DMS 273 treated with DMSO at 0.1 percent for 48 hours (cell line): ENCODE data around the gene ECM2.

Source experiments
- DNase-seq: peaks from one replicate; lab custom pipeline; 2025; lab: John Stamatoyannopoulos, UW

ECM2 gene

DNA sequence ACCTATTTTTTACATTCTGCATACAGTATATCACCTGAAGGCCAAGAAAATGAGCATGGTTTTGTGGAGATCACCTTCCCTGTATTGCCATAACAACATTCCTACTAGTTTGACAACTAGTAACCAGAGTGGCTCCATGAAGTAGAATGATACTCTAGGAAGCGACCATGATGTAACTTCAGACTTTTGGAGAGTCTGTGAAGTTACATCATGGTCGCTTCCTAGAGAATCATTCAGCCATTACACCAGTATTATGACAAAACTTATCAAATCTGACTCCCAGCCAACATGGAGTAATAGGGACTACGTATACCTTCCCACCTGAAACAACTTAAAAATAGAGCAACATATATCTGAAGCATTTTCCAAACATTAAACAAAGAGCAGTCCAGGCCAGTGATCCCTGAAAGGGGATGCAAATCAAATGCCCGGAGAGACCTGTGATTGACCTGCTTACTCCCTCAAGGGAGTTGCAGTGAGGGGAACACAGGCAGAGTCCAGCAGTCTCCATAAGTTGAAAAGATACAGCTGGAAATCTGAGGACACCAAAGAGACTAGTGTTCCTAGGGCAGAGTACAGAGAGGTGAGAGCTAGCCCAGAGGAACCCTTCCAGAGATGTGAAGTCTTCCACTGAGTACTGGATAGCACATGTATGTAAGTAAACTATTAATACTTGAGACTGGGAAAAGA is 7.8 kb downstream of the ECM2 start:
- no peak for DNase-seq

DNA sequence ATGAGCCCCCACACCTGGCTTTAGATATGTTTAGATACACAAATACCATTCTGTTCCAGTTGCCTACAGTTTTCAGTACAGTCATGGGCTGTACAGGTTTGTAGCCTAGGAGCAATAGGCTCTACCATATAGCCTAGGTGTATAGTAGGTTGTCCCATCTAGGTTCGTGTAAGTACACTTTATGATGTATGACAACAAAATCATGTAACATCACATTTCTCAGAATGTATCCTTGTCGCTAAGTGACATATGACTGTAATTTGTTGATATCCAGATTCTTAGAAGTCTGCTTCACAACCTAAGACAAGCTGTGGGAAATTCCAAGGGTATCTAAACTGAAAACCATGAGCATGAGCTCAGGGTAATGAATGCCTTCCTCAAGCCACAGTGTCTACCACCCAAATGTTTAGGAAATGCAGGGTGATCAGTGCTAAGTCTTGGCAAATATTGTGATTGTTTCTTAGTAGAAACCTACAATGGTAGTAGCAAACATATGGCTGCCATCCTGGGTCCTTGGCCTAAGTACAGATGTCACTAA is 8.4 kb downstream of the ECM2 start:
- no peak for DNase-seq

DNA sequence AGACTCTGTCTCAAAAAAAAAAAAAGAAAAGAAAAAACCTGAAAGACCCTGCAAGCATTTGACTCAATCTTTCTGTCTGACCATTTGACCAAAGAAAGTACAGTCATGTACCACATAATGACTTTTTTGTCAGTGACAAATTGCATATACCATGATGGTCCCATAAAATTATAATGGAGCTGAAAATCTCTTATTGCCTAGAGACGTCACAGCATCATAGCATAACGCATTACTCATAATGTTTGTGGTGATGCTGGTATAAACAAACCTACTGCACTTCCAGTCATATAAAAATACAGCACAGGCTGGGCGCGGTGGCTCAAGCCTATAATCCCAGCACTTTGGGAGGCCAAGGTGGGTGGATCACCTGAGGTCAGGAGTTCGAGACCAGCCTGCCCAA is 10.5 kb downstream of the ECM2 start:
- no peak for DNase-seq

DNA sequence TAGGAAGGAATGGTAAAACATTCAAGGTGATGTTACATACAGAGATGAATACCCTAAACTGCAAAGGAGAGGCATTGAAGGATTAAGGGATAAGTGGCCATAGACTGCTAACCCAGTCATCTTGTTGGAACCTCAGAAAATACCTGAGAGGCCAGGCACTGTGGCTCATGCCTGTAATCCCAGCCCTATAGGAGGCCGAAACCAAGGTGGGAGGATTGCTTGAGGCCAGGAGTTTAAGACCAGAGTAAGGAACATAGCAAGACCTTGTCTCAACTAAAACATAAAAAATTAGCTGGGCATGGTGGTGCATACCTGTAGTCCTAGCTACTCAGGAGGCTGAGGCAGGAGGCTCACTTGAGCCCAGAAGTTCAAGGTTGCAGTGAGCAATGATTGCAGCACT is 10.9 kb downstream of the ECM2 start:
- no peak for DNase-seq

DNA sequence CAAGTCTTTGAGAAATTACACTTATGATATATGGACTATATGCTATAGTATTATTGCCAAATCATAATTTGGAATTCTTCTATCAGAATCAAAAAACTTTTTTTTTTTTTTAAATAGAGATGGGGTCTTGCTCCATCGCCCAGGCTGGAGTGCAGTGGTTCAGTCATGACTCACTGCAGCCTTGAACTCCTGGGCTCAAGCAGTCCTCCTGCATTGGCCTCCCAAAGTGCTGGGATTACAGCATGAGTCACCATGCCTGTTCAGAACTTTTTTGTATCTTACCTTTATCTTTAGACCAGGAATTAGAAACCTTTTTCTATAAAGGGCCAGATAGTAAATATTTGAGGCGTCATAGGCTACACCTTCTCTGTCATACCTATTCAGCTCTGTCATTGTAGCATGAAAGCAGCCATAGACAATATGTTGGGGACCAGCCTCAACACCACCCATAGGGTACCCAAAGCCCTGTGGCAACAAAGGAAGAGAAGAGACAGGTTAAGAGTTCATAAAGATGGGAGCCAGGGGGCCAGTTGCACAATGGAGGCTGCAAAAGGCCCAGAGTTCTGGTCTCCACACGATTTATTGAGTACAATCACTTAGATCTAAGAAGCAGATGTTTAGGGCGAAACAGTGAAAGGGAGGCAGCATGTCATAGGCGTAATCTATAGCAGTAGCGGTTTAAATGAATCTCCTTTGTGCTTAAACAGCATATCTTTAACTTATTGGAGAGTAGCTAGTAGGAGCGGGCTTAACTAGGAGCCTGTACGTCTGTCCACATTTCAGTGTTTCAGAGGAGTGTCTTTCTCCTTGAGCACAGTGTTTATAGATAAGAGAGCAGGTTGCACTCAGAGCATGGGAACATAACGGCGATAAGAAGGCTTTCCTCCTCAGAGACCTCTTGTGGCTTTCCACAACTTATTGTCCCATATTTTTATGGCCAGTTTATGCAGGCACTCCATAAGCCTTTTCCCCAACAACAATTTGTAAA is 12.5 kb downstream of the ECM2 start:
- DNase-seq, result no peak

DNA sequence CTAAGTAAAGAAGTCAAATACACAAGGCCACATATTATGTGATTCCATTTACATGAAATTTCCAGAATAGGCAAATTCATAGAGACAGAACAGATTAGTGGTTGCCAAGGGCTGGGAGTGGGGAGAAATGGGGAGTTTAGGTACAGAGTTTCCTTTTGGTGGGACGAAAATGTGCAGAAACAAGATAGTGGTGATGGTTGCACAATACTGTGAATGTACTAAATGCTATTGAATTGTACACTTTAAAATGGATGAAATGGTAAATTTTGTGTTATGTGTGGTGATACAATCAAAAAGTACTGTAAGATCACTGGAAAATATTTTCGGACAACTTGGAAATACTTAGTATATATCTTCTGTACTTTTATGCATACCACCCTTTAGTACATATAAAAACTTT is 15.0 kb downstream of the ECM2 start:
- no peak for DNase-seq

DNA sequence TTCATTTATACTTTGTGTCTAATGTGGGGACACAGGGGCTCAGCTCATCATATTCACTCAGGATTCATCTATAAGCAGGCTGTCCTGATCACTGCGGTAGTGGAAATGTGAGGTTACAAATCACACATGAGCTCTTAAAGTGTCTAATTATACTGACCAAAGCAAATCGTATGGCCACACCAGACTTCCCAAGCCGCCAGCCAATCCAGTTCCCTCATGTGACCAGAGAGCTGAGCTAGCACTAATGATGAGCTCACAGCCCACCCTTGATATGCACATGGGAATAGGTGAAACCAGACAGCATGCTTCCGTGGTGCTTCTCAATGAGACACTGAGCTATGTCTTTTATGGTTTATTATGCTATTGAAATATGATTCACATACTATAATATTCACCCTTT is 17.6 kb downstream of the ECM2 start:
- DNase-seq, result no peak

DNA sequence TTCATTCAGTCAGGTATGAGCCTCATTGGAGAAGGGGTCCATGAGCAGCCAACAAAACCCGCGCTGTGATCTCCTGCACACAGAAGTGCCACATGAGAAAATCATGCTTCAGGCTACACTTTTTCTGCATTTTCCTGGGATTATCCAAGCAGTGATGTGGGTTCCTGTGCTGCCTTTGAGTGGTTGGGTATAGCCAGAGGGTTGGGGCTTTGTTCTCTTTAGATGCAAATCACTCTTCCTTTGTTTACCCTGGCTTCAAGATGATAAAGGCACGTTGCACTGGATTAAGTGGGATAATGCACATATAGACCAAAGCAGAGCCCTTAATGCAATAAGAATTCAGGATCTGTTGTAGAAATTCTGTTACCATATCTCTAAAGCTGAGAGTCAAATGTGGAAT is 18.7 kb downstream of the ECM2 start:
- no peak for DNase-seq

DNA sequence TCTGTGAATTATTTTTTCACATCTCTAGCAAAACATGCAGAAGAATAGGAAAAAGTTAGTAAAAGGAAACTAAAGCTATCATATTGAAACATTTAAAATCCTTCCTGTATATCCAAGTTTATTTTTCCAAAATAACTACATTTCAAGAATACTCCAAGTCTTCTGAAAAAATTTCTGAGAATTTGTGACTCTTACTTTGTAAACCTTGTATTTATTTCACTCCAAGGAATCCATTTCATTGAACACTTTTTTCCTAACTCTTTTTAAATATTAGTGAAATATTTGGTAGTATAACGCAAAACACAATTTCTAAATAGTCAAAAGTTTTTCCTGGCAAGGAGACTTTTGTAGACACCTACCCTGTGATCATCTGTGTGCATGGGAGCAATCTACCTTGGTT is 19.3 kb downstream of the ECM2 start:
- no peak for DNase-seq

DNA sequence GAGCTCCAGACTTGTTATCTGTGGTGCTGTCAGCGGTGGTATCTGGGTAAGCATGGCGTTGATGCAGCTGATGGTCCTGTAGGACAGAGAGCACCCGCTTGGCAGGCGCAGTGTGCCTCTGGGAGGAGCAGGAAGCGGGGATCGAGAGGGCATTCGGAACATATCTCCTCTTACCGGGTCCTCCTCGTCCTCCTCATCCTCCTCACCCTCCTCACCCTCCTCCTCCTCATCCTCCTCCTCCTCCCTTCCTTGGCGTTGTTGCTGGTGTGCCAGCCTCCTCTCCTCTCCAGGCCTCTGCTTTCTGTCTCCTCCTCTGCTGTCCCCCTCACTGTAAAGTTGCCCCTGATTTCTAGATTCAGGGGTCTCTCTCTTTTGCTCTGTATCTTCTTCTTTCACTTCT is 21.2 kb downstream of the ECM2 start:
- DNase-seq, result no peak

DNA sequence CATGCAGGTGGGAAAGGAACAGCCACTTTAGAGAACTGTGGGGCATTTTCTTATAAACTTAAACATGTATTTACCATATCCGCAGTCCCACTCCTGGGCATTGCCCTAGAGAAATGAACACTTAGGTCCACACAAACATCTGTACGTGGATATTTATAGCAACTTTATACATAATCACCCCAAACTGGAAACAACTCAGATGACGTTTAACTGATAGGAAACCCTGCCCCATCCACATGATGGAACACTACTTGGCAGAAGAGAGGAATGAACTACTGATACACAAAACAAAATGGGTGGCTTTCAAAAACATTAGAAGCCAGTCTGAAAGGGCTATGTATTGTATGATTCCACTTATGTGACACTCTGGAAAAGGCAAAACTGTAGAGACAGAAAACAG is 22.4 kb downstream of the ECM2 start:
- no peak for DNase-seq

DNA sequence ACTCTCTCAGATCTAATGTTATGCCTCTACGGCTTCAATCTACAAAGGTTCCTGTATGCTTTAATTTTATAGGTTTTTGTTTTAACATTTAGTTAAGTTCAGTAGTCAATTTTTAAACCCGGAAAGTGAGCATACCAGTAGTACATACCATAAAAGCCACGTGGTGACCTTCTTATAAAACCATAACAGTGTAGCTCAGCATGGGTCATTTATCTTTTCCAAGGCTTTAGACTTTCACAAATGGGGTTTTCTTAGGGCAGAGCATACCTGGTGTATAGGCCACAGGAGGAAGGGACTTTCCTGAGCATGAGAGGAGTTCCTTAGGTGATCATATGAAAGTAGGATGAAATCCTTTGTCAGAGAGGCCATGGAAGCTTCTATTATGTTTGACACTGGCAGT is 23.2 kb downstream of the ECM2 start:
- no peak for DNase-seq

DNA sequence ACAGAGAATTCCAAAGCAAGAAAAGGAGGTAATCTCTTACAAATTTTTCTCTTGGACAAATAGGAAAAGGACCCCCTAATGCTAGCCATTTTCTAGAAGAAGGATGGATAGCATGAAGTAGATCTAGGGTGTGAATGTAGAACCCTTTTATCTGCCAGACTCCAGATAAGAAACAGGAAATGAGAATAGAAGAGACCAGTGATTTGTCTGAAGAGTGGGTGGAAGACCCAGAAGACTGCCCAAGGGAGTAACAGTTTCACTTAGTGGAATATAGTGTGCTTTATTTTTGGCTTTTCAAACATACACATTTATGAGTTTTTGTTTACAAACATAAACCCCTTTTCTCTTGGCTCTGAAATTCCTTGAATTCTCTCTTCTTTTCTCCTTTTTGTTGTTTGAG is 25.0 kb downstream of the ECM2 start:
- DNase-seq, result no peak

DNA sequence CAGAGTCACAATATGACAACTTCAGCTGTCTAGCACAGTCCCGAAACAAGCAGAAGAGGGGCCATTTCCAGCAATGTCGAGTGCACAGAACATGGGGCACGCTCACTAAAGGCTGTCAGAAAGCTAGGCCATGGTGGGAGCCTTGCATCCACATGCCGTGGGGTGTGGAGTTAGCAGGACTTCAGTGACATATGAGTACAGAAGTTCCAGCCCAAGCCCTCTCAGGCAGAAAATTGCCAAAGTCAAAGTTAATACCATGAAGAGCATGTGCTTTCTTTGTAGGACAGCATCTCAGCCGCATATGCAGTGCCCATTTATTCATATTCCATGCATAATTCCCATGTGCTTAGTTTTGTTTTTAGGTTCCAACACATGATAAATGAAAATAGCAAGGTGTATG is 26.7 kb downstream of the ECM2 start:
- no peak for DNase-seq

DNA sequence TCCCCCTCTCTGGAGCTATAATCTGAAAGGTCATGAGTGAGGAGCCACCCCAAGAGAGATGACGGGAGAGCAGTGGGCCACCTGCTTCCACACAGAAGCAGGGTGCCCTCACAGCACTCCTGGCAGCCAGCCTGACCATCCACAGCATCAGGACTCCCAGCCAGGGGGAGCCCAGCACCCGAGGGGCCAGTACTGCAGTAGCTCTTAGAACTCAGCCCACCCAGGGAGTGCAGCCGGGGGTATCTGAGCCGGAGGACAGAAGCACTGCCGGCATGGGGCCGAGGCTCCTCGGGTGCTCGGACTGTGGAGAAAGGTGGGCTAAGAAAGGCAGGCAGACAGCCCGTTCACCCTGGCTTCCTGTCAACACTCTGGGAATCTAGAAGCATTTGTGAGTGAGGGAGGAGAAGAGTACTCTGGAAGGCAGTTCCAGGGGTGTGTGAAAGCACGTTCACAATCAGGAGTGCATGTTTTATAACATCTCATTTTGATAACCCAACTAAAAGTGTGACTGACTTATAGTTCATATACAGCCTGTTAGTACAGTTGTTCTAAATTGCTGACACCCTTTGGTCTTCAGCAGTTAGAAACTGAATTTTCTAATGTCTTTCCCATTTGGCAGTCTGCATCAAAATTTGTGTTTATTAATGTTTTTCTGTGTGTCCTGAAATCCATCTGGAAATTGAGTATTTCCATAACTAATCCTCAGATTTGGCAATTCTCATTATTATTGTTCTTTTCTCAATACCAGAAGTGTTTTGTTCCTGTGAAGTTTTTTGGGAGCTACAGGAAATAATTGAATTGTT is 27.6 kb downstream of the ECM2 start:
- DNase-seq, result no peak

DNA sequence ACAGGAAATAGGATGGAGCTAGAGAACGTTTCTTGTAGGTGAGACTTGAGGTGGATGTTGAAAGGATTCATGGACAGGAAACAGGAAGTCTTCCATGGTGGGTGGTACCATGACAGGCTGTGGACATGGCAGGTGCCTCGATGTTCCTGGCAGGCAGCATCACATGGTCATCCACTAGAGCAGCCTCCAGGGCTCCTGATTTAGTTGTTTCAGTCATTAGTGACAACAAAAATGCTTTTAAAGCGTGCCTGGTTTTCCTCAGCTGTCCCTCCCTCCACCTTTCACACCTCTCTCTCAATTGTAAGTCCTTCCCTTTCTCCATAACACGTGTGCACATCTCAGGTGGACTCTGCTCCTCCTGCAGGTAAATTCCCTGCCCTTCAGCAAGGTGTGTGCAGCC is 28.3 kb downstream of the ECM2 start:
- DNase-seq, result no peak

DNA sequence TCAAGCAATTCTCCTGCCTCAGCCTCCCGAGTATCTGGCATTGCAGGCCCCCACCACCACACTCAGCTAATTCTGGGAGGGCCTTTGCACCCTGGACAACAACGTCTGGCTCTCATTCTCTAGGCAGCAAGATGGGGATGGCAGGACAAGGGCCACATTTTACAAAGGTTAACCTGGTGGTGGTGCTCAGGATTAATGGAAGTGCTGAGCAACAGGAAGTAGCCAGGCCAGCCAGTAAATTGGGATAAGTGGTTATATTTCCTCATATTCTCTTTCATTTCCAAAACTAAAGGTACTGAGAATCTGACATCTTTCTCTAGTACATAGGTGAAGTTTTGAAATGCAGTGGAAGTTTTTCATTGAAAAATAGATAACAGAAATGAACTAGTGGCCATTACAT is 28.8 kb downstream of the ECM2 start:
- DNase-seq, result no peak

DNA sequence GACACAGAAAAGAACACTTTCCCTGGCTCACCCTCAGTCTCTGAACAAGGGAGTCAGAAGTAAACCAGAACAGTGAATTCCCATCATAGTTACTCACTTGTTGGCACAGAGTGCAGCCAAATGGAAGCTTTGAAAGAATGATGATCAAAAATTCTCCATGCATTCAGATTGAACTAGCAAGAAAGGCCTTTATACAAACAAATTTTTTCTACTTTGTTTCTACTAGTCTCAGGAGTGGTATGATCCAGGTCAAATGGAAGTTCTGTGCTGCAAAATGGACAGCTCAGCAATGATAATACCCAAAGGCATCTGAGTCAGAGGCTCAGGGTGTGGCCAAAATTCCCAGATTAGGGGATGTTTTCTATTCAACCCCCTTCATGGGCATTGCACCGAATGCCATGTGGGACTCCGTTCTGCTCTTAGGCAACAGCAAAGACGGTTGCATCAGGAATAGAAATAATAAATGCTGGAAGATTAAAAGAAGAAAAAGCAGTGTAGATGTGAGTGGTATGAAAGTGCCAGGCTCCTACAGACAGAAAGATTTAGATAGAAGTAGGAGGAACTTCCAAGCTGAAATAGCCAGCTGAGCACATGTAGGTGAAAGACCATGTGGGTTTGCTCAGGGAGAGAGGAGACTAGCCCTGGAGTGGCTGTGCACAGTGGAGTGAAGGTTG is 29.5 kb downstream of the ECM2 start:
- no peak for DNase-seq

DNA sequence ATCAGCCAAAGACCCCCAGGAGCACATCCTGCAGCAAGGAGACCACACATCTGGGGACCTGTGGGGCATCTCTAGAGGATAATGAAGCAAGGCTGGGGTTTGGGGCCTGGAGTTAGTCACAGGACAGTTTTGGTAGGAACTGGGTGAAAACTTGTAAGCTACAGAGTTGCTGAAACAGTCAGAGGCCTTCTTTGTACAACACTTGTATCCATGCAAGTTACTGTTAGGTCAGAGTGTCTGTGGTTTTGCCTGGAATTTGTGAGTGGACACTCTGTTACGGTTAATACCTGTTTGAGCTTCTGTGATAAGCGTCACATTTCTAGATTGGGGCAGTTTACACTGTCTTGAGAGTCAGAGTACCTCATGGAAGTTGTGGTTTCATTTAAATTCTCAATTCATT is 30.9 kb downstream of the ECM2 start:
- DNase-seq, result no peak

DNA sequence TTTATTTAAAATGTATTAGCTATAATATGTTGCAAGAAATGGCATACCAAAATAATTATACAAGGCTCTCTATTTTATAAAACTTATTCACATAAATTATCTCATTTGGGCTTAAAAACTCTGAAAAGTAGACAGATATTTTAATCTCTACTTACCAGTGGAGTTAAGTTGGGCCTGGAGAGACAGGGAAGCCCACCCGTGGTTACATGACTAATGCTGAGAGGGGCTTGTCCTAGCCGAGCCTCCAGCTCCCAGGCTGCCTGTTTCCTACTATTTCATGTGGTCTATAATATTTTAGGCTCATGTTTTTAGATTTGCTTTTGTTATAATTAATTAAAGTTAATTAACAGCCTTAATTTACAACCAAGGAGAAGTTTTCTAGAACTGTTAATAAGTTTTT is 32.6 kb downstream of the ECM2 start:
- no peak for DNase-seq

DNA sequence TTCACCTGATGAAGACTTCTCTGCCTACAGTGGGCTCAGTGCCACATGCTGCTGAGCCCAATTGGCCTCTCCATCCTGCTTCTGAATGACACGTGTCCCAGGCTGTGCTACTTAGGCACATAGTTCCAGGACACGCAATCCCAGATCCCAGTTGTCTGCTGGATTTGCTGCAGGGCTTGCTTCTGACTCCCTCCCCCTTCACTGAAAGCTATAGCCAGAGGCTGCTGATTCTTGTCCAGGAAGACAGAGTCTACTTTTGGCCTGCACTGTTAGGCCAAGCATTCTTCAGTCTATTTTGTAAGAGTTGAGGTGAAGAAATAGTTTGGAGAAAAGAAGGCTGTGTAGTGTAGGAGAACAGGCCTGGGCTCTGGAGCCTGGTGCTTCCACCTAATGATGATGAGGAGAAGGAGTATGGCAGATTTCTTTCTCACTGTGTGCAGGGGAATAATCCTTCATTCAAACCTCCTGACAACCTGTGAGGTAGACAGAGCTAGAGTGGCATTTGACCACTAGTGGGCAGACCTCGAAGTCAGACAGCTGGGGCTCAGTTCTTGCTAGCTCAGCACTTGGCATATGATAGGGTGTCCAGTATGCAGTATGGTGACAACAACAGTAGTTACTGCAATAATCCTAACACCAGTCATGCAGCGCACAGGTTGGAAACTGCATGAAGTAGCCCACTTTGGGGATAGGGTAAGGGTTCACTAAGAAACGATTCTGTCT is 34.0 kb downstream of the ECM2 start:
- no peak for DNase-seq
